DOHH2 (cell line): ENCODE measurements around the gene HSD17B3.

ENCODE experiments used
- EZH2phosphoT487 ChIP-seq: fragments of 200-600 bp; sonication (generic); IDR thresholded peaks from 2 replicates; pipeline ENCODE4 v1.6.1; 2017; ENCODE audit warnings: borderline replicate concordance, mild to moderate bottlenecking, antibody characterized with exemption, low read length, moderate library complexity, mixed read lengths
- TF ChIP-seq, protein P1 (sequence below): fragments of 200-600 bp; sonication (generic); IDR thresholded peaks from one replicate; pipeline ENCODE4 v1.5.1; 2014; ENCODE audit warnings: antibody characterized with exemption, mild to moderate bottlenecking, low read depth, low read length; ENCODE audit not compliant: poor library complexity, severe bottlenecking

DNA sequence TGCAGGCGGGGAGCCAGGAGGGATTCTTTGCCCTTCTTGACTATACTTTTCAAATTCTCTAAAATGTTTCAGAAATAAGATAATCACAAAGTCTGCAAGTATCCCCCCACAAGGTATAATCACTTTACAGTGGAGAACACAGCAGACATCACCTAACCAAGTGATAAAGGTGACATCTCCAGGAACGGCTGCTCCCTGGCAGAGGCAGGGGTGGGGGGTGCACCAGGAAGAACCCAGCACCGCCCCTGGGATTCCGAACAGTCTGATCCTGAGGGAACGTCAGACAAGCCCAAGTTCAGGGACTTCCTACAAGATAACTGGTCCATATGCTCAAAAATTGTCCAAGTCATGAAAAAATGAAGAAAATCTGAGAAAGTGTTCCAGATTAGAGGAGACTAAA, 85.4 kb downstream of the HSD17B3 start:
- TF ChIP-seq, protein P1, sequence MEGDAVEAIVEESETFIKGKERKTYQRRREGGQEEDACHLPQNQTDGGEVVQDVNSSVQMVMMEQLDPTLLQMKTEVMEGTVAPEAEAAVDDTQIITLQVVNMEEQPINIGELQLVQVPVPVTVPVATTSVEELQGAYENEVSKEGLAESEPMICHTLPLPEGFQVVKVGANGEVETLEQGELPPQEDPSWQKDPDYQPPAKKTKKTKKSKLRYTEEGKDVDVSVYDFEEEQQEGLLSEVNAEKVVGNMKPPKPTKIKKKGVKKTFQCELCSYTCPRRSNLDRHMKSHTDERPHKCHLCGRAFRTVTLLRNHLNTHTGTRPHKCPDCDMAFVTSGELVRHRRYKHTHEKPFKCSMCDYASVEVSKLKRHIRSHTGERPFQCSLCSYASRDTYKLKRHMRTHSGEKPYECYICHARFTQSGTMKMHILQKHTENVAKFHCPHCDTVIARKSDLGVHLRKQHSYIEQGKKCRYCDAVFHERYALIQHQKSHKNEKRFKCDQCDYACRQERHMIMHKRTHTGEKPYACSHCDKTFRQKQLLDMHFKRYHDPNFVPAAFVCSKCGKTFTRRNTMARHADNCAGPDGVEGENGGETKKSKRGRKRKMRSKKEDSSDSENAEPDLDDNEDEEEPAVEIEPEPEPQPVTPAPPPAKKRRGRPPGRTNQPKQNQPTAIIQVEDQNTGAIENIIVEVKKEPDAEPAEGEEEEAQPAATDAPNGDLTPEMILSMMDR: no peak
- no peak for TF ChIP-seq EZH2phosphoT487
